SJSA1 (cell line): ENCODE measurements around the gene RUNX3. TPM values are rescaled to one million over a fixed set of nuclear protein-coding genes. Genes with fewer than 3 reads are reported as not detected.

Experiments used
- DNase-seq, 2 experiments: peaks; one replicate each; pipeline ENCODE4 v3.0.0-alpha.2; 2015 to 2020; ENCODE audit warnings: low spot score in 2 of 2, low read depth in 1 of 2
- H3K27ac ChIP-seq: fragments of 250-450 bp; sonication (Bioruptor Pico); 2 replicates; pipeline ENCODE4 v1.5.1; 2020; ENCODE audit warnings: mild to moderate bottlenecking, moderate library complexity
- H3K27me3 ChIP-seq: fragments of 250-450 bp; sonication (Bioruptor Pico); replicated peaks from 2 replicates; pipeline ENCODE4 v1.5.1; 2020; ENCODE audit warnings: mild to moderate bottlenecking, moderate library complexity
- H3K36me3 ChIP-seq: fragments of 250-450 bp; sonication (Bioruptor Pico); 2 replicates; pipeline ENCODE4 v1.5.1; 2020; ENCODE audit warnings: mild to moderate bottlenecking
- H3K4me1 ChIP-seq: fragments of 250-450 bp; sonication (Bioruptor Pico); replicated peaks from 2 replicates; pipeline ENCODE4 v1.6.1; 2021; ENCODE audit warnings: mild to moderate bottlenecking
- H3K4me3 ChIP-seq: fragments of 250-450 bp; sonication (Bioruptor Pico); 2 replicates; pipeline ENCODE4 v1.5.1; 2020; ENCODE audit warnings: mild to moderate bottlenecking
- H3K9me3 ChIP-seq: fragments of 250-450 bp; sonication (Bioruptor Pico); replicated peaks from 2 replicates; pipeline ENCODE4 v1.5.1; 2020; ENCODE audit warnings: mild to moderate bottlenecking
- total RNA-seq: library from RNA; depleted of rRNA; stranded (reverse); fragments of >200 nt; shearing (Covaris generic); gene quantifications from 2 replicates; pipeline ENCODE4 v1.2.3, GENCODE V29; 2014

Gene RUNX3
- total RNA-seq, 1 experiment from 2014 or later = 8.8 TPM

DNA sequence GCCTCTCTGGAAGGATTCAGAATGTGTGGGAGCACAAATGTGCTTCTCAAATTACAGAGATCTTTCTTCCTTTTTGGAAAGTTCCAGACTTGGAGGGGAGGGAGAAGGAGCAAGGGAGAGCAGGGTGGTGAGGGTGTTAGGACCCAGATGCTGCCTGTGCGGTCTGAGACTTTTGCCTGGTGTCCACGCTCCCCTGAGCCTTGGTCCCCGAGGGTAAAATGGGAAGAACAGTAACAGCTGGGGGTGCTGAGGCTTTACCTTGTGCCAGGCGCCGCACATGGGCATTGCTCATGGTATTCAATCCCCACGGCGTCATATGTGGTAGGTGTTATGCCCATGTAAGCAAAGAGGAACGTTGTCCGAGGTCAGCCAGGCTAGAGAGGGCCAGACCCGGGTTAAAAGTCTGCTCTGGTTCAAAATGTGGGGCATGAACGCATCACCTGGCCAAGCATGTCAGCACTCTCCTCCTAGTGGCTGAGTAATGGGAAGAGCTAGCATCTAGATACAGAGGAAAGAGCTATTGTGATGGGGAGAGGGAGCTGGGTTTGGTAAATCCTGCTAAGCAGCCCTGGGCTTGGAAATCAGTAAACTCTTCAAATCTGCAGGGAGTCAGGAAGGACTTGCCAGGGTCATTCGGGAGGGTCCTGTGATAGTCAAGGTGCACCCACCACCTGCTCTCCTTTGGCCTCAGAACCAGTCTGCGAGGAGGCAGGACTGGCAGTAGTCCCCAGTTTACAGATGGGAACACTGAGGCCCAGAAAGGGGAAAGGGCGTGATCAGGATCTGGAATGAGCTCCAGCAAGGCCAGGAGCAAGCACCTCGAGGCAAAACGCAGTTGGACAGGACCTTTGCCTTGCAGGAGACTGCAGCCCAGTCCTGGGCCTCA lies 4.5 kb upstream of the RUNX3 start:
- Histone ChIP-seq H3K4me3 (no peak overlapping the region), H3K36me3 (peaks cover 12% of the 10 kb centered on the region), H3K9me3 (peaks cover 3% of the 10 kb centered on the region; the same call in 1 of the 2 replicates), H3K27me3 (no peaks in the 10 kb centered on the region), H3K4me1 (peaks cover 15% of the 10 kb centered on the region), H3K27ac (no peak overlapping the region)
- DNase-seq = no peak

DNA sequence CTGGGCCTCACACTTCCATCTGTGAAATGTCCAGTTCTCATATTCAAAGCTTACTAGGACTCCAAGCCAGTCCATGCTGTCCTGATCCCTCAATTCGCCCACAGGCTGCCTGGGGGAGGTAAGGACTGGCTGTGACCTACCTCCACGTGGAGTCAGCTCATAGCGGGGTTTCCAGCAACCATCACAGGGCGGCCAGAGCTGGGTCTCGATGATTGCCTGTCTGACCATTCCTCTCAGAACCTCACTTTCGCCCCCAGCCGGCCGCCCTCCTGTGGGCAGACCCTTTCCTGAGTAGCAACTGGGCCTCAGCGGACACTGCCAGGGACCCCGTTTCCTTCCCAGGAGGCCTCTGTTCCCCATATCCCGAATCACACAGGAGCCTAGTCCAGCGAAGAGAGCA lies 3.4 kb upstream of the RUNX3 start:
- DNase-seq = no peak
- Histone ChIP-seq H3K4me3 (no peak overlapping the region), H3K9me3 (peaks cover 3% of the 10 kb centered on the region; the same call in 1 of the 2 replicates), H3K4me1 (peaks cover 18% of the 10 kb centered on the region), H3K36me3 (peaks cover 18% of the 10 kb centered on the region), H3K27ac (no peak overlapping the region), H3K27me3 (no peaks in the 10 kb centered on the region)

GRCh38 chr1:24932725-24933294 lies 2.7 kb upstream of the RUNX3 start:
- Histone ChIP-seq H3K9me3 (peaks cover 3% of the 10 kb centered on the region; the same call in 1 of the 2 replicates), H3K4me1 (peaks cover 22% of the 10 kb centered on the region), H3K36me3 (peaks cover 14% of the 10 kb centered on the region), H3K27me3 (no peaks in the 10 kb centered on the region), H3K27ac (no peak overlapping the region), H3K4me3 (no peak overlapping the region)
- no peak for DNase-seq

- H3K36me3 ChIP-seq = peaks cover 19% of the 10 kb centered on the region
- DNase-seq = peak in 1 of 2 experiments; percentile 18
- peaks cover 27% of the 10 kb centered on the region for H3K4me1 ChIP-seq
- no peaks in the 10 kb centered on the region for H3K27me3 ChIP-seq
- H3K4me3 ChIP-seq = no peak overlapping the region
- no peak overlapping the region for H3K27ac ChIP-seq
- peaks cover 3% of the 10 kb centered on the region; the same call in 1 of the 2 replicates for H3K9me3 ChIP-seq
These were observed 2.2 kb upstream of the RUNX3 start for GRCh38 chr1:24932284-24932683.

- H3K27me3 ChIP-seq = no peaks in the 10 kb centered on the region
These were observed 1.6 kb upstream of the RUNX3 start for GRCh38 chr1:24931468-24932231.

GRCh38 chr1:24931146-24931467 lies 1.0 kb upstream of the RUNX3 start:
- Histone ChIP-seq H3K36me3 (peaks cover 27% of the 10 kb centered on the region), H3K9me3 (peaks cover 3% of the 10 kb centered on the region; the same call in 1 of the 2 replicates), H3K27me3 (no peaks in the 10 kb centered on the region), H3K4me3 (no peak overlapping the region), H3K4me1 (peaks cover 39% of the 10 kb centered on the region), H3K27ac (no peak overlapping the region)
- no peak for DNase-seq

More at GRCh38 chr1:24931468-24932231, 1.6 kb upstream of the RUNX3 start:
- H3K4me3 ChIP-seq = no peak overlapping the region
- H3K27ac ChIP-seq = no peak overlapping the region
- H3K36me3 ChIP-seq = peaks cover 21% of the 10 kb centered on the region
- no peak for DNase-seq
- H3K4me1 ChIP-seq = peaks cover 34% of the 10 kb centered on the region
- peaks cover 3% of the 10 kb centered on the region; the same call in 1 of the 2 replicates for H3K9me3 ChIP-seq

DNA sequence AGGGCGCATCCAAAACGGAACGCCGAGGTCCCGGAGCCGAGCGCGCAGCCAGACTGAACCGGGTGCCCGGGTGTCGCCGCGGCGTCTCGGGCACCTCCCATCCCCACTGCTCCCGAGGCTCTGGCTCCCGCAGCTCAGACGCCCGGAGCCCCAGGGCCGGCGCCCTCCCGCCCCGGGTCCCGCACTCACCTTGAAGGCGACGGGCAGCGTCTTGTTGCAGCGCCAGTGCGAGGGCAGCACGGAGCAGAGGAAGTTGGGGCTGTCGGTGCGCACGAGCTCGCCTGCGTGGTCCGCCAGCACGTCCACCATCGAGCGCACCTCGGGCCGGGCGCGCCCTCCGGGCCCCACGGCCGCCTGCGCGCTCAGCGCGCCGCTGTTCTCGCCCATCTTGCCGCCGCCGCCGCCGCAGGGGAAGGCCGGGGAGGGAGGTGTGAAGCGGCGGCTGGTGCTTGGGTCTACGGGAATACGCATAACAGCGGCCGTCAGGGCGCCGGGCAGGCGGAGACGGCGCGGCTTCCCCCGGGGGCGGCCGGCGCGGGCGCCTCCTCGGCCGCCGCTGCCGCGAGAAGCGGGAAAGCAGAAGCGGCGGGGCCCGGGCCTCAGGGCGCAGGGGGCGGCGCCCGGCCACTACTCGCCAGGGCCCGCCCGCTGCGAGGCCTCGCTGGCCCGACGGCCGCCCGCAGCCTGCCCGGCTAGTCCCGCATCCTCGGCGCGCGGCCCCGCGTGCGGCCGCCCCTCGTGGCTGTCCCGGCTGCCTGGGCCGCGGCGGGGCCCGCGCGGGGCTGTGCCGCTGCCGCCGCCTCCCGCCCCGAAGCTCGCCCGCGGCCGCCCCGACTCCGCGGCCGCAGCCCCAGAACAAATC lies 447 bp downstream of the RUNX3 start:
- H3K36me3 ChIP-seq = peaks cover 42% of the 10 kb centered on the region
- peak overlapping the region; percentile 85 for H3K4me3 ChIP-seq
- H3K27me3 ChIP-seq = no peaks in the 10 kb centered on the region
- H3K4me1 ChIP-seq = peaks cover 46% of the 10 kb centered on the region
- DNase-seq = peak in 1 of 2 experiments; percentile 72
- H3K9me3 ChIP-seq = peaks cover 3% of the 10 kb centered on the region; the same call in 1 of the 2 replicates
- peak overlapping the region; percentile 7 for H3K27ac ChIP-seq

- Histone ChIP-seq H3K4me3 (peak overlapping the region; percentile 85), H3K27ac (peak overlapping the region; percentile 7), H3K36me3 (peaks cover 47% of the 10 kb centered on the region), H3K9me3 (peaks cover 3% of the 10 kb centered on the region; the same call in 1 of the 2 replicates), H3K4me1 (peaks cover 46% of the 10 kb centered on the region), H3K27me3 (no peaks in the 10 kb centered on the region)
- DNase-seq = peak in 1 of 2 experiments; percentile 62
These were observed 1.2 kb downstream of the RUNX3 start for GRCh38 chr1:24928689-24929397.

- DNase-seq = no peak
- H3K4me3 ChIP-seq = peak overlapping the region; percentile 85
These were observed 1.9 kb downstream of the RUNX3 start for GRCh38 chr1:24927988-24928688.

GRCh38 chr1:24927473-24927872 lies 2.6 kb downstream of the RUNX3 start:
- Histone ChIP-seq H3K27ac (no peak overlapping the region), H3K4me3 (no peak overlapping the region), H3K9me3 (peaks cover 3% of the 10 kb centered on the region; the same call in 1 of the 2 replicates), H3K36me3 (peaks cover 57% of the 10 kb centered on the region), H3K4me1 (peaks cover 45% of the 10 kb centered on the region), H3K27me3 (no peaks in the 10 kb centered on the region)
- DNase-seq = no peak

More at GRCh38 chr1:24927988-24928688, 1.9 kb downstream of the RUNX3 start:
- Histone ChIP-seq H3K27me3 (no peaks in the 10 kb centered on the region), H3K36me3 (peaks cover 54% of the 10 kb centered on the region), H3K27ac (no peak overlapping the region), H3K9me3 (peaks cover 3% of the 10 kb centered on the region; the same call in 1 of the 2 replicates), H3K4me1 (peaks cover 46% of the 10 kb centered on the region)

GRCh38 chr1:24926563-24927249 lies 3.4 kb downstream of the RUNX3 start:
- DNase-seq = peak in 1 of 2 experiments; percentile 56

More at GRCh38 chr1:24926563-24927249, 3.4 kb downstream of the RUNX3 start:
- Histone ChIP-seq H3K27ac (no peak overlapping the region), H3K9me3 (0 out of 2 replicates have a peak, but pooled peaks cover 3% of the 10 kb centered on the region), H3K27me3 (no peaks in the 10 kb centered on the region), H3K4me1 (peaks cover 43% of the 10 kb centered on the region), H3K36me3 (peaks cover 60% of the 10 kb centered on the region), H3K4me3 (peak overlapping the region; percentile 3; the same call in 1 of the 2 replicates)
